ENCODE measurements around the gene WDR75.

GRCh38 chr2:189516546-189516945 lies 75.3 kb downstream of the WDR75 start:
- TF ChIP-seq CTCF (IDR thresholded peaks at IDR 0.05) (no peak), POLR2AphosphoS5 (IDR thresholded peaks at IDR 0.05) (no peak)

All from prostate gland (tissue), 2 donors.